GM19328 (cell line): ENCODE data around the gene STMP1.
"Not testable (repeated sequence)": the region's sequence is repeated elsewhere in the genome, so short reads cannot be mapped to it uniquely, and the experiment has no call there.

Experiments
- ATAC-seq: cut with Tn5 transposase; IDR thresholded peaks from one replicate; pipeline ENCODE4 v1.9.1; 2021; ENCODE audit warnings: mild to moderate bottlenecking, moderate library complexity; ENCODE audit not compliant: unreplicated experiment

The STMP1 gene

GRCh38 chr7:135664046-135664589 is 1.8 kb downstream of the STMP1 start:
- no peak for ATAC-seq

- no peak for ATAC-seq
Observed at GRCh38 chr7:135665042-135665441, 2.7 kb downstream of the STMP1 start.

- ATAC-seq: no peak
Observed at GRCh38 chr7:135666156-135666555, 3.8 kb downstream of the STMP1 start.

GRCh38 chr7:135666846-135667245 is 4.5 kb downstream of the STMP1 start:
- no peak for ATAC-seq

- ATAC-seq: not testable (repeated sequence)
Observed at GRCh38 chr7:135667626-135668025, 5.3 kb downstream of the STMP1 start.

- ATAC-seq: not testable (repeated sequence)
Observed at GRCh38 chr7:135668852-135669395, 6.6 kb downstream of the STMP1 start.

- ATAC-seq: no peak
Observed at GRCh38 chr7:135669774-135670173, 7.5 kb downstream of the STMP1 start.

GRCh38 chr7:135670179-135670578 is 7.9 kb downstream of the STMP1 start:
- no peak for ATAC-seq

- ATAC-seq: peak; percentile 71
Observed at GRCh38 chr7:135672560-135673359, 10.4 kb downstream of the STMP1 start.

GRCh38 chr7:135673360-135673706 is 11.0 kb downstream of the STMP1 start:
- ATAC-seq: no peak

GRCh38 chr7:135678612-135679575 is 16.6 kb downstream of the STMP1 start:
- ATAC-seq: no peak

GRCh38 chr7:135681762-135682161 is 19.4 kb downstream of the STMP1 start:
- ATAC-seq: no peak

GRCh38 chr7:135682191-135682590 is 19.9 kb downstream of the STMP1 start:
- ATAC-seq: no peak

- ATAC-seq: no peak
Observed at GRCh38 chr7:135683609-135684008, 21.3 kb downstream of the STMP1 start.

- ATAC-seq: no peak
Observed at GRCh38 chr7:135684136-135684535, 21.8 kb downstream of the STMP1 start.

- ATAC-seq: no peak
Observed at GRCh38 chr7:135684699-135685098, 22.4 kb downstream of the STMP1 start.

GRCh38 chr7:135685306-135686084 is 23.2 kb downstream of the STMP1 start:
- no peak for ATAC-seq

- no peak for ATAC-seq
Observed at GRCh38 chr7:135687466-135687865, 25.2 kb downstream of the STMP1 start.

- ATAC-seq: no peak
Observed at GRCh38 chr7:135690566-135690965, 28.3 kb downstream of the STMP1 start.

- no peak for ATAC-seq
Observed at GRCh38 chr7:135692055-135692454, 29.7 kb downstream of the STMP1 start.
